Stimulated activated memory B cell treated with anti-CD40 and anti-IgM and Interleukin-4, amounts not matched to agents 10 μg/mL and 1 μg/mL and 100 μg/mL, for 72 hours (primary cell): ENCODE measurements around the gene ARHGAP15.

Source experiments
- ATAC-seq: fragments of 150-1000 bp; cut with Tn5 transposase; 2 replicates; pipeline ENCODE4 v1.10.0; 2021
- H3K27ac Mint-ChIP-seq: one replicate; pipeline ENCODE4 v1.8.0; 2022; ENCODE audit warnings: mild to moderate bottlenecking, mixed read lengths
- H3K27me3 Mint-ChIP-seq: one replicate; pipeline ENCODE4 v1.8.0; 2022; ENCODE audit warnings: mixed read lengths
- H3K36me3 Mint-ChIP-seq: one replicate; pipeline ENCODE4 v1.8.0; 2022; ENCODE audit warnings: mixed read lengths
- H3K4me1 Mint-ChIP-seq: one replicate; pipeline ENCODE4 v1.8.0; 2022; ENCODE audit warnings: mixed read lengths
- H3K4me3 Mint-ChIP-seq: one replicate; pipeline ENCODE4 v1.8.0; 2022; ENCODE audit warnings: mild to moderate bottlenecking, moderate library complexity, mixed read lengths
- H3K9me3 Mint-ChIP-seq: one replicate; pipeline ENCODE4 v1.8.0; 2022; ENCODE audit warnings: mixed read lengths

Gene ARHGAP15

DNA sequence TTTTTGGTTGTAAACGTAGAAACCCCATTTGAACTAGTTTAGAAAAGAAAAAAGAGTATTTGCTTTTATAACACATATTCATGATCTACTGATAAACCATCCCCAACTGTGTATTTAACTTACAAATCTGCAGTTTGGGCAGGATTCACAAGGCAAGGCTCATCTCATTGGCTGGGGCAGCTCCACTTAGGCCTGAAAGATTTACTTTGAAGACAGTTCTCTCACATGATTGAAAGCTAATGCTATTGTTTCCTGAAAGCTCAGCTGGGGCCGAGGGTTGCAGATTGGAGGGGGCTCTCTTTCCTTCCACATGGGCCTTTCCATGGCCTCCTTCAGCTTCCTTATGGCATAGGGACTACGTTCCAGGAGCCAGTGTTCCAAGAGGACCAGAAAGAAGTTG, 47.4 kb downstream of the ARHGAP15 start:
- Mint-ChIP-seq H3K4me3 (peak overlapping the region; percentile 79), H3K36me3 (peaks cover 31% of the 10 kb centered on the region), H3K27ac (peak overlapping the region; percentile 89), H3K9me3 (no peaks in the 10 kb centered on the region), H3K27me3 (no peaks in the 10 kb centered on the region), H3K4me1 (peaks cover 45% of the 10 kb centered on the region)
- ATAC-seq: peak; percentile 39

DNA sequence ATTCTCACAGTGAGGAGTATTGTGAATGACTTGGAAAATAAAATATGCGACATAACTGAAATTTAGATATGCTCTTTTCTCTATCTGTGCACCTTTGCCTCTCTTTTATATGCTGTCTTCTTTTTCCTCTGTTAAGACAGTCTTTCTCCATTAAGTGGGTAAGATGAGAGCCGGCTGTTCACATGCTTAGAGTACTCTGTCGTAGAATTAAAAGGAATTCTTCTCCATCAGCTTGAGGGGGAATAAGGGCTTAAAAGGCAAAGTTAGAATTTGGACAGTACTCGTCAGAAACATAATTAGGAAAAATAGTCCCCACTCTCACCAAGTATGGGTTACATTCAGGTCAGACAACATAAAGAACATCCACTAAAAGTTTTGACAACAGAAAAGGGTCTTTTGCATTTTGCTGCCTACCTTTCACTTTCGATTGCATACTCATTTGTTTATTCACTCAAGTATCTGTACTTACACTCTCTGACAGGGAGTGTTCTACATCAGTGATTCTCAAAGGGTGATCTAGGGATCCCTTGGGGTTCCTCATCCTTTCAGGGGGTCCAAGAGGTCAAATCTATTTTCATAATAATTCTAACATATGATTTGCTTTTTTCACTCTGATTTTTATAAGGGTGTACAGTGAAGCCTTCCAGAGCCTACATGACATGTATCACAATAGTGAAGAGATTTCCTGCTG, 48.0 kb downstream of the ARHGAP15 start:
- Mint-ChIP-seq H3K36me3 (peaks cover 31% of the 10 kb centered on the region), H3K27me3 (no peaks in the 10 kb centered on the region), H3K4me3 (peak overlapping the region; percentile 79), H3K4me1 (peaks cover 46% of the 10 kb centered on the region), H3K27ac (peak overlapping the region; percentile 89), H3K9me3 (no peaks in the 10 kb centered on the region)
- ATAC-seq: peak; percentile 91

DNA sequence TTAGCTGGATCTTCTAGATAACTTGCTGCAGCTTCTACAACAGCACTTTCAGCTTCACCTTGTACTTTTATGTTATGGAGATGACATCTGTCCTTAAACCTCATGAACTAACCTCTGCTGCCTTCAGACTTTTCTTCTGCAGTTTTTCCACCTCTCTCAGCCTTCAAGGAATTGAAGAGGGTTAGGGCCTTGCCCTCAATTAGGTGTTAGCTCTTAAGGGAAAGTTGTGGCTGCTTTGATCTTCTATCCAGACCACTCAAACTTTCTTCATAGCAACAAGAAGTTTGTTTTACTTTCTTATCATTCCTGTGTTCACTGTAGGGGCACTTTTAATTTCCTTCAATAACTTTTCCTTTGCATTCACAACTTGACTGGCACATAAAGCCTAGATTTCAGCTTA, 52.3 kb downstream of the ARHGAP15 start:
- Mint-ChIP-seq H3K36me3 (peaks cover 24% of the 10 kb centered on the region), H3K4me1 (peaks cover 65% of the 10 kb centered on the region), H3K9me3 (no peaks in the 10 kb centered on the region), H3K27me3 (no peaks in the 10 kb centered on the region), H3K27ac (peak overlapping the region; percentile 1), H3K4me3 (no peak overlapping the region)
- no peak for ATAC-seq

DNA sequence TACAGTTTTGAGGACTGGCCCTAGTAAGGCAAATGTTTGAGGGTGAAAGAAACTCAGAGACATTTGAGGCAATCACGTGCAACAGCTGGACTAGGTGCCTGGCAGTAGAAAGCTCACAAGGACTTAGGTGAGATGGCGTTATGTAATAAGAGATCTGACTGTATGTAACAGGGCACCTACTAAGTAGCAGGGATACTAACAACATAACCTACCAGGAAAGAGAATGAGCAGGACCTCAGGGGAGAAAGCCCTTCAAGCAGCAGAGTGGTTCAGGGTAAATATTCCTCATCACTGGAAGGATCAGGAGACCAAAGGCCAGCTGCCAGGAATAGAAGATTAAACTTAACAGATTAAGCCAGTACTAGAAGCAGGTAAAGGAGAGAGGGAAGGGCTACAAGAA, 53.4 kb downstream of the ARHGAP15 start:
- Mint-ChIP-seq H3K36me3 (peaks cover 28% of the 10 kb centered on the region), H3K9me3 (no peaks in the 10 kb centered on the region), H3K4me1 (peaks cover 64% of the 10 kb centered on the region), H3K27ac (peak overlapping the region; percentile 1), H3K4me3 (no peak overlapping the region), H3K27me3 (no peaks in the 10 kb centered on the region)
- ATAC-seq: no peak

DNA sequence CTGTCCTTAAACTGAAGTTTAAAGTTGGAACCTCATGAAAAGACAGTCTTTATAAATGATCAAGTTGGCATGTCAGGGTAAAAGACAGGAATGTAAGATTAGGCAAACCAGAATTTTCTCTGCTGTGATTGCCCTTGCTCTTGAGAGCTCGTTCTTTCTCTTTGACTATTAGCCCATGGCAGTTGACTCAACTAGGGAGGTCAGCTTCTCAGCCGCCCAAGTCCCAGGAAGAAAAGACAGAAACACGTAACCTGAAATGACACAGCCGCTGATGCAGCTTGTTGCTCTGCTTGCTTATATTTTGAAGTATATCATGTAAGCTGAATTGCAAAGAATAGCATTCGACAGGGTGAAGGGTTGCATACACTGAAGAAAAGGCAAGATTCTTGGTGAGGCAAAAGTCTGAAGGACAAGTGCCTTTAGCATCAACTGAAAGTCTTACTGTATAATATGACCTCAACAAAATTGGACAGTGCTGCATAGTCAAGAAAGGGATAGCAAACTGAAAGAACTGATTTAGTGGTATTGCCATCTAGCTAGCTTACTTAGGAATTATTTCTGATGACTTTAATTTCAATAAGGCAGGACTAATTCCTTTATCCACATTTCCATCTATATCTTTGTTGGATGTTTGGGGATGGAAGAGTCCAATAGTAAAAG, 54.7 kb downstream of the ARHGAP15 start:
- no peaks in the 10 kb centered on the region for H3K9me3 Mint-ChIP-seq
- no peaks in the 10 kb centered on the region for H3K27me3 Mint-ChIP-seq
- no peak overlapping the region for H3K4me3 Mint-ChIP-seq
- peak; percentile 64 for ATAC-seq
- H3K27ac Mint-ChIP-seq: peak overlapping the region; percentile 37
- H3K4me1 Mint-ChIP-seq: peaks cover 60% of the 10 kb centered on the region
- peaks cover 32% of the 10 kb centered on the region for H3K36me3 Mint-ChIP-seq

DNA sequence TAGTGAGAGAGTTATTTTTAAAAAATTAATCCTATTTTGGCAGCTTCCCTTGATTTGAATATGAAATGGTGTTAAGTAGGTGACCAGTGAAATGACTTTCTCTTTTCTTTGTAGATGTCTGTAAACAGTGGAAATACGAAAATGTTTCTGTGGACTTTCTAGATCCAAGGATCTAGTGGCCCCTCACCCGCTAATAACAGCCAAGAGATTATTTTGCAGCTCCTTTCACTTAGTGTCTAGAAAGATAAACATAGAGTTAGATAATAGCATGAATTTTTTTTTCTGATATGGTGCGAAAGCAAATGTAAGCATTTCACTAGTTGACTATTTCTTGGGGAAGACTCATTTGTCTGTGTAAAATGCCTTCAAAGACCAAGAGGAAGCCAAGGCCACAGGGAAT, 57.7 kb downstream of the ARHGAP15 start:
- H3K4me3 Mint-ChIP-seq: no peak overlapping the region
- ATAC-seq: no peak
- peaks cover 51% of the 10 kb centered on the region for H3K4me1 Mint-ChIP-seq
- H3K27me3 Mint-ChIP-seq: no peaks in the 10 kb centered on the region
- peaks cover 33% of the 10 kb centered on the region for H3K36me3 Mint-ChIP-seq
- no peaks in the 10 kb centered on the region for H3K9me3 Mint-ChIP-seq
- H3K27ac Mint-ChIP-seq: no peak overlapping the region

DNA sequence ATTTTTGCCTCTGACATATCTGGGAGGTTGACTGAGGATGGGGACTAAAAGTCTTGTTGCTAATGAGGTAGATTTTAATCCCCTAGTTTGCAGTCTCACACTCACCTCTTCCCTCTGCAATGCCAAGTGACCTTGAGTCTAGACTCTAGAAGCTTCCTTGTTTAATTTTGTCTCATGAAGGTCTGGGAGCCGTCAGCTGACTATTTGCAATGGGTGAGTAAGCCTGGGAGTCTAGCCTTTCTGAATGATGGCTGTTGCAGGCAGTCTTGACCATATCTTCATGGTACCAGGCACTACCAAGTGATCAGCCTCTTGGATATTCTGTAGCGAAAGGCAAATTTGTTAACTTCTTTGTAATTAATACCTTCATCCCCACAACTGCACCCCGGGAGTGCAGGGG, 61.2 kb downstream of the ARHGAP15 start:
- Mint-ChIP-seq H3K4me3 (no peak overlapping the region), H3K27me3 (no peaks in the 10 kb centered on the region), H3K9me3 (no peaks in the 10 kb centered on the region), H3K36me3 (peaks cover 40% of the 10 kb centered on the region), H3K27ac (no peak overlapping the region), H3K4me1 (peaks cover 28% of the 10 kb centered on the region)
- no peak for ATAC-seq

DNA sequence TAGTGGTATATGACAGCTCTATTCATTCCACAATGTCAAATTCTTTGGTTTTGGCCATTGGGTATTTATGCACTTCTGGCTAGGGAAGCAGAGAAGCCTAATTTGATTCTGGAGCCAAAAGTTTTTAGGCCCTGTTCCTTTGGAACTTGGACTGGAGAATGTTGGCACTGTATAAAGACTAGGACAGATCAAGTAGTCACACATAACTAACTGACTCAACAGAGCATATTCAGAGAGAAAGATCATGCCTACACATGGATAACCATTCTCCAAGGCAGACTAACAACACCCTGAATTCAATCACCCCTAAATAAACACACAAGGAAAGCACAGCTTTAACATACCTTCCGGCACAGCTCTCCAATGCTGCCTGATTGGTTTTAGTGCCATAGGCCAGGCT, 62.9 kb downstream of the ARHGAP15 start:
- Mint-ChIP-seq H3K36me3 (peaks cover 33% of the 10 kb centered on the region), H3K9me3 (no peaks in the 10 kb centered on the region), H3K27me3 (no peaks in the 10 kb centered on the region), H3K4me3 (no peak overlapping the region), H3K27ac (no peak overlapping the region), H3K4me1 (peaks cover 13% of the 10 kb centered on the region)
- no peak for ATAC-seq

DNA sequence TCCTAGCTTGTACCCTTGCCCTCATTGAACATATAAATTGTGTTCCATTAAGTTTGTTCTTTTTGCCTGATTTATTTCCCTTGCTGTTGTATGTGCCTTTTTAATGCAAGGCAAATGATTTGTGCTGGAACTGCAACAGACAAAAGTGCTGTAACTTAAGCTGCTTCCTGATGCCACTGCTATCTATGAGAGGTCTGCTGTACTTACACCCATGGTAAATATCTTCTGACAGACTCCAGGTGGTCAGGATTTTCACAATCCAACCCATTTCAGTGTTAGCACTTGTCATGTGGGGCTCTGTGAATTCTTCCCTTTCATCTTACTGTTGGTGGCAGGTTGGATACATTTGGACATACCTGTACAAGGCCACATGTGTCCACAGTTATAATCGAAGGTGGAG, 63.5 kb downstream of the ARHGAP15 start:
- H3K4me3 Mint-ChIP-seq: no peak overlapping the region
- peaks cover 9% of the 10 kb centered on the region for H3K4me1 Mint-ChIP-seq

DNA sequence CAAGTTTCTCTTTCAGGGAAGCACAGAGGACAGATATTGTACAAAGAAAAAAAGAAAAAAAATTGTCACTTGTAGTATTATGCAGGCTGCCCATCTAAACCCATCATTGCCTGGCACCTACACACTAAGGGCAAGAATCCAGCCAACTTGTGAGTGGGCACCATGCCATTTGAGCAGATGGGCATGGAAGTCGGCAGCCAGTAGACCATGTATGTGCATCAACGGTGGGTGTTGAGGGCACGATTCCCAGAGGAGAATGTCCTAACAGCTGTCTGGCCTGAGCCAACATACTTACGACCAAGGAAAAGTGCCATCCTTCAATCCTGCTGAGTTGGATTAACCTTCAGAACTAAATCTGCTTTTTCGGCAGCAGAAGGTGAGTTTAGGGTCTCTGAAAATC, 63.9 kb downstream of the ARHGAP15 start:
- Mint-ChIP-seq H3K36me3 (peaks cover 33% of the 10 kb centered on the region), H3K4me1 (peaks cover 9% of the 10 kb centered on the region), H3K27ac (no peak overlapping the region), H3K4me3 (no peak overlapping the region), H3K27me3 (no peaks in the 10 kb centered on the region), H3K9me3 (no peaks in the 10 kb centered on the region)
- ATAC-seq: no peak

More for the DNA sequence above, 63.5 kb downstream of the ARHGAP15 start:
- H3K27me3 Mint-ChIP-seq: no peaks in the 10 kb centered on the region
- H3K36me3 Mint-ChIP-seq: peaks cover 33% of the 10 kb centered on the region
- ATAC-seq: no peak
- H3K27ac Mint-ChIP-seq: no peak overlapping the region
- no peaks in the 10 kb centered on the region for H3K9me3 Mint-ChIP-seq

DNA sequence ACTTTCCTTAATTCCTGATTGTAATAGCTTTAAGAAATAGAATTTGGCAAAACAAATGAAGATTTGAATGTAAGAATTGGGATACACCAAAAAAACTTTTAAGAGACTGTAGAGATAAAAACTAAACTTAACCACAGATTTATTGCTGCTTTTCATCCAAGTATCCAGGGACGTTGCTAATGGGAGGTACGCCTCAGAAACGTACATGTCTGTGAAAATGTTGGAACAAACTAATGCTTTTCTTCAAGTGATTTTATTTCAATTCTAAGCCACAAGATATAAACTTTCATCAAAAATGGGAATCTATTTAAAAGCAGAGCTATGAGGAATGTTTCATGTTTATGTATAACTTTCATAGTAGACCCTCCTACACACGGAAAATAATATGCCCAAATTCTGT, 66.3 kb downstream of the ARHGAP15 start:
- no peak overlapping the region for H3K27ac Mint-ChIP-seq
- H3K27me3 Mint-ChIP-seq: no peaks in the 10 kb centered on the region
- H3K4me1 Mint-ChIP-seq: peaks cover 14% of the 10 kb centered on the region
- peaks cover 31% of the 10 kb centered on the region for H3K36me3 Mint-ChIP-seq
- H3K4me3 Mint-ChIP-seq: no peak overlapping the region
- ATAC-seq: no peak
- H3K9me3 Mint-ChIP-seq: no peaks in the 10 kb centered on the region

DNA sequence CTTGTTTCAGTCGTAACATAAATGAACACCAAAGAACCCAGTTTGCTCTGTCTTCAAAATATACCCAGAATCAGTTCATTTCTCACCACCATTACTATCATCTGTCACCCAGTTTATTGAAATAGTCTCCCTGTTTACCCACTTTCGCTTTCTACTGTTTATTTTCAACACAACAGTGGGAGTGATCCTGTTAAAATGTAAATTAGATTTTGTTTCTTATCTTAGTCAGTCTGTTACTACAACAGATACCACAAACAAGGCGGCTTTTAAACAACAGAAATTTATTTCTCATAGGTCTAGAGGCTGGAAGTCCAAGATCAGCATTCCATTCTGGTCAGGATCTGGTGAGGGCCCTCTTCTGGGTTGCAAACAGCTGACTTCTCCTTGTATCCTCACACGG, 74.8 kb downstream of the ARHGAP15 start:
- H3K4me1 Mint-ChIP-seq: peaks cover 44% of the 10 kb centered on the region
- peaks cover 74% of the 10 kb centered on the region for H3K36me3 Mint-ChIP-seq
- H3K27ac Mint-ChIP-seq: peak overlapping the region; percentile 67

DNA sequence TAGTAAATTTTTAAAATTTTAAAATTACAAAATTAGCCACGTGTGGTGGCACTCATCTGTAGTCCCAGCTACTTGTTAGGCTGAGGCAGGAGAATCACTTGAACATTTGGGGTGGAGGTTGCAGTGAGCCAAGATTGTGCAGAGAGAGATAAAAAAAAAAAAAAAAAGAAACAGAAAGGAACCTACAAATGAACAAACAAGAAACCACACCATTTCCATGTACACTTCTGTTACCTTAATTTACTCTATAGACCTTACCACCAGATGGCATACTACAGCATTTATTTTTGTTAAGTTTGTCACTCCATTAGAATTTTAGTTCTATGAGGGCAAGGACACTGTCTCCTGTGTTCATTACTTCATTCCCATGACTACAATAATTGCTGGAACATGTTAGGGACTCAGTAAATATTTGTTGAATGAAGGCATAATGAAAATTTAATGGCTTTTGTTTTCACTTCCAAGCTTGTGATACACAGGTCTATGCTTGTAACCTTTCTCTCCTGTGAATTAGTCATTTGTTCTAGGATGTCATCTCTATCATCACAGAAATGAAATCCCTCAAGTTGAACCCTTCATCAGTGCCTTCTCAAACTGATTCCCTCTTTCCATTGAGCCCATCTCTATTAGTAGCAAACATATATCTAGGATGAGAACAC, 76.0 kb downstream of the ARHGAP15 start:
- Mint-ChIP-seq H3K4me3 (no peak overlapping the region), H3K4me1 (peaks cover 52% of the 10 kb centered on the region), H3K9me3 (no peaks in the 10 kb centered on the region), H3K27me3 (no peaks in the 10 kb centered on the region), H3K36me3 (peaks cover 74% of the 10 kb centered on the region), H3K27ac (peak overlapping the region; percentile 67)
- no peak for ATAC-seq

More for the DNA sequence above, 74.8 kb downstream of the ARHGAP15 start:
- H3K27me3 Mint-ChIP-seq: no peaks in the 10 kb centered on the region
- no peak for ATAC-seq
- H3K4me3 Mint-ChIP-seq: no peak overlapping the region
- no peaks in the 10 kb centered on the region for H3K9me3 Mint-ChIP-seq

DNA sequence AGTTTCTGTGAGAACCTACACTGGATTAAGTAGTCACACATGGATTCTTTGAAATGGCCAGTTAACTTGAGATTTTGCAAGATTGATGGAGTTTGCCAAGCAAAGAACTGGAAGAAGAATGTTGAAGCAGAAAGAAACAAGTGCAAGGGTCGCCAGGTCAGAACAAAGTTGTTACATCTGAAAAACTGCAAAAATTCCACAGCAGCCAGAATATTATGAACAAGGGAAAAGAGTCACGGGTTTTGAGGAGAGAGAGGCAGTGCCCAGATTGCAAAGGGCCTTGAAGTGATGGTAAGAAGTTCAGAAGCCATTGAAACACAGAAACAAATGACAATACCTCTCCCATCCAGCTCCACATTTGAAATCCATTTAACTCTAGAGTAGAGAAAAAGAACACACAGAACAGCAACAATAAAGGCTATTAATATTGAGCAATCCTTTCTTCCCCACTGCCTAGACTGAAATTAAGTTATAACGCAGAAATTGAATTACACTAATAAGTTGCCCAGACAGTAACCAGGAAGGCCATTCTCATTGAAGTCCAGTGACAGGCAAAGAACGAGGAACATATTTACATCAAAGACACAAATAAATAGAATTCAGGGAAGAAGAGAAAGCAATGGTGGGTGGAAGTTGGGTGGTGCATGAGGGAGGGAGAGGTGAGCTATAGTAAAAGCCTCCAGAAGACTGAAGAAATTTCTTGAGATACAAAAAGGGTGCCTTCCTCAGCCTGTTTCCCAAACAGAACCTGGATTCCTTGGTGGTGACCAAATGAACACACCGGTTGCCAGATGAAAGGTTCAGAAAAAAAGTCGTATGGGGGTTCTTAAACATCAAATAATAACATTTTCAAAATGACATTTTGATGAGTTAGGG, 80.6 kb downstream of the ARHGAP15 start:
- no peak for ATAC-seq
- peak overlapping the region; percentile 28 for H3K27ac Mint-ChIP-seq

DNA sequence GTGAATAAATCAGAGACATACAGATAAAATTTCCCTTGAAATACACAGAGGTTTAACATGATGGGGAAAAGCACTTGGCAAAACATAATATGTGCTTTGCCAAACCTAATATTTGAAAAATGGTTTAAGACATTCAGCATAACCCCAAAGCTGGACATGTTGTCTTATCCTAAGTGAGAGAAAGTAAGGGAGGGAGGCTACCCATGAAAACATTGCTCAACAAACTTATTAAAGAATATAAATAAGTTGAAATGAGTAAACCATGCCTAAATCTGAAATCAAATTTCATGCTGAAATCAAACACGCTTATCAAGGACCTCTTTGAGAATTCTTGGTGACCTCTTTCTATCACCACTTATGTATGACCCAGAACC, 81.2 kb downstream of the ARHGAP15 start:
- no peak for ATAC-seq
- peaks cover 23% of the 10 kb centered on the region for H3K4me1 Mint-ChIP-seq
- H3K36me3 Mint-ChIP-seq: peaks cover 55% of the 10 kb centered on the region
- H3K27me3 Mint-ChIP-seq: no peaks in the 10 kb centered on the region
- peak overlapping the region; percentile 28 for H3K27ac Mint-ChIP-seq
- H3K9me3 Mint-ChIP-seq: no peaks in the 10 kb centered on the region
- no peak overlapping the region for H3K4me3 Mint-ChIP-seq

More for the DNA sequence above, 80.6 kb downstream of the ARHGAP15 start:
- no peaks in the 10 kb centered on the region for H3K9me3 Mint-ChIP-seq
- H3K27me3 Mint-ChIP-seq: no peaks in the 10 kb centered on the region
- peaks cover 54% of the 10 kb centered on the region for H3K36me3 Mint-ChIP-seq
- peaks cover 26% of the 10 kb centered on the region for H3K4me1 Mint-ChIP-seq
- H3K4me3 Mint-ChIP-seq: no peak overlapping the region
